H1 (cell line): Measurements from ENCODE around the gene OLA1. TPM values are rescaled to one million over a fixed set of nuclear protein-coding genes. Genes with fewer than 3 reads are reported as not detected.

Experiments used
- CTCF ChIA-PET: fragments of 300-600 bp; sonication (Branson Sonifier 250); formaldehyde crosslinking; loops from one replicate; lab custom pipeline; 2021; ENCODE audit not compliant: partially characterized antibody; lab: Charles Lee
- POLR2A ChIA-PET: fragments of 300-600 bp; sonication (Branson Sonifier 250); formaldehyde crosslinking; loops from one replicate; lab custom pipeline; 2021; ENCODE audit warnings: inconsistent platforms; ENCODE audit not compliant: partially characterized antibody; lab: Charles Lee
- DNase-seq, 2 experiments: peaks; one replicate each; pipeline versions ENCODE4 v3.0.0 to v3.0.0-alpha.2; 2010 to 2022; ENCODE audit warnings: low spot score in 2 of 2, low read depth in 1 of 2, mixed read lengths in 1 of 2
- FAIRE-seq: peaks from 2 replicates; lab custom pipeline; 2011; peaks lifted over from hg19 to GRCh38; lab: Jason Lieb, UNC
- H2AFZ ChIP-seq: 2 replicates; pipeline ENCODE4 v1.8.1; 2012; ENCODE audit warnings: low read length, inconsistent platforms
- H2AK5ac ChIP-seq: 2 replicates; pipeline ENCODE4 v1.6.1; 2013; ENCODE audit warnings: low read depth, low read length
- H2BK120ac ChIP-seq: replicated peaks from 2 replicates; pipeline ENCODE3; 2013; ENCODE audit warnings: low read depth, low read length, inconsistent platforms
- H2BK12ac ChIP-seq: 2 replicates; pipeline ENCODE4 v1.6.1; 2013; ENCODE audit warnings: low read depth, low read length
- H2BK15ac ChIP-seq: 2 replicates; pipeline ENCODE4 v1.6.1; 2013; ENCODE audit warnings: low read length
- H2BK20ac ChIP-seq: 2 replicates; pipeline ENCODE4 v1.6.1; 2013; ENCODE audit warnings: low read length
- H2BK5ac ChIP-seq: 2 replicates; pipeline ENCODE4 v1.6.1; 2013; ENCODE audit warnings: low read depth, low read length
- H3K14ac ChIP-seq: 2 replicates; pipeline ENCODE4 v1.6.1; 2013; ENCODE audit warnings: inconsistent platforms; ENCODE audit not compliant: insufficient read length
- H3K18ac ChIP-seq: 2 replicates; pipeline ENCODE4 v1.6.1; 2013; ENCODE audit warnings: low read length; ENCODE audit errors: extremely low read depth
- H3K23ac ChIP-seq: 2 replicates; pipeline ENCODE4 v1.6.1; 2013; ENCODE audit warnings: inconsistent platforms; ENCODE audit not compliant: insufficient read length
- H3K23me2 ChIP-seq: 2 replicates; pipeline ENCODE4 v1.6.1; 2013; ENCODE audit warnings: low read depth, low read length
- H3K27ac ChIP-seq: 2 replicates; pipeline ENCODE4 v1.6.1; 2011; ENCODE audit warnings: low read depth, low read length, inconsistent platforms
- H3K27me3 ChIP-seq, 4 experiments: replicated peaks in 1 of 4; 1 replicate in 1 of 4; 2 replicates in 3 of 4; pipeline versions ENCODE4 v1.6.1 to v1.8.1; 2011 to 2013; ENCODE audit warnings: low read length in 3 of 4, mild to moderate bottlenecking in 3 of 4, inconsistent platforms in 2 of 4, mixed read lengths in 2 of 4, moderate library complexity in 1 of 4; ENCODE audit not compliant: control insufficient read depth in 3 of 4, insufficient read depth in 3 of 4; ENCODE audit errors: extremely low read depth in 1 of 4
- H3K36me3 ChIP-seq, 4 experiments: 2 replicates each; pipeline versions ENCODE4 v1.6.1 to v1.8.1; 2011 to 2013; ENCODE audit warnings: mild to moderate bottlenecking in 4 of 4, low read length in 3 of 4, moderate library complexity in 2 of 4, control low read depth in 1 of 4, inconsistent platforms in 1 of 4; ENCODE audit not compliant: insufficient read depth in 4 of 4, control insufficient read depth in 2 of 4
- H3K4ac ChIP-seq: replicated peaks from 2 replicates; pipeline ENCODE3; 2013; ENCODE audit warnings: low read length, low read depth, mixed read lengths, inconsistent platforms; ENCODE audit not compliant: insufficient read length
- H3K4me1 ChIP-seq, 4 experiments: replicated peaks in 1 of 4; 1 replicate in 1 of 4; 2 replicates in 3 of 4; pipeline versions ENCODE4 v1.6.1 to v1.8.1; 2011 to 2013; ENCODE audit warnings: low read length in 3 of 4, inconsistent platforms in 2 of 4, mixed read lengths in 1 of 4; ENCODE audit not compliant: insufficient read depth in 4 of 4, control insufficient read depth in 3 of 4
- H3K4me2 ChIP-seq, 2 experiments: 2 replicates each; pipeline versions ENCODE4 v1.6.1 to v1.8.1; 2011 to 2013; ENCODE audit warnings: low read depth in 2 of 2, low read length in 2 of 2, control low read depth in 1 of 2, inconsistent platforms in 1 of 2, mild to moderate bottlenecking in 1 of 2; ENCODE audit not compliant: insufficient read depth in 1 of 2
- H3K4me3 ChIP-seq, 4 experiments: fragments of 200-600, 300-600 bp in 1 of 4; sonication (generic), shearing (Covaris generic), sonication (Bioruptor Twin) in 1 of 4; 2 replicates each; pipeline versions ENCODE4 v1.5.1 to v1.8.1; 2011 to 2016; ENCODE audit warnings: low read length in 4 of 4, low read depth in 3 of 4, control low read depth in 2 of 4, inconsistent platforms in 2 of 4, mild to moderate bottlenecking in 2 of 4, mixed read lengths in 1 of 4, moderate library complexity in 1 of 4; ENCODE audit not compliant: insufficient read depth in 2 of 4; ENCODE audit errors: extremely low read depth in 1 of 4
- H3K56ac ChIP-seq: replicated peaks from 2 replicates; pipeline ENCODE3; 2013; ENCODE audit warnings: low read depth, mild to moderate bottlenecking, mixed read lengths, low read length, inconsistent platforms; ENCODE audit not compliant: insufficient read length
- H3K79me1 ChIP-seq: 2 replicates; pipeline ENCODE4 v1.6.1; 2013; ENCODE audit warnings: low read depth, low read length, control low read depth
- H3K79me2 ChIP-seq, 2 experiments: 2 replicates each; pipeline versions ENCODE4 v1.6.1 to v1.8.1; 2012 to 2013; ENCODE audit warnings: low read length in 2 of 2, mild to moderate bottlenecking in 2 of 2, inconsistent platforms in 1 of 2; ENCODE audit not compliant: insufficient read depth in 2 of 2, control insufficient read depth in 1 of 2
- H3K9ac ChIP-seq, 4 experiments: replicated peaks in 1 of 4; 1 replicate in 1 of 4; 2 replicates in 3 of 4; pipeline versions ENCODE4 v1.6.1 to v1.8.1; 2011 to 2013; ENCODE audit warnings: low read depth in 3 of 4, low read length in 3 of 4, control low read depth in 2 of 4, mild to moderate bottlenecking in 2 of 4, moderate library complexity in 2 of 4, inconsistent platforms in 1 of 4; ENCODE audit errors: extremely low read depth in 1 of 4
- H3K9me3 ChIP-seq, 2 experiments: 2 replicates each; pipeline versions ENCODE4 v1.6.1 to v1.8.1; 2012 to 2013; ENCODE audit warnings: mild to moderate bottlenecking in 2 of 2, moderate library complexity in 2 of 2, control low read depth in 1 of 2, inconsistent platforms in 1 of 2, low read depth in 1 of 2, low read length in 1 of 2, mixed read lengths in 1 of 2; ENCODE audit not compliant: insufficient read depth in 2 of 2
- H4K20me1 ChIP-seq, 2 experiments: replicated peaks in 1 of 2; 2 replicates each; pipeline versions ENCODE3 to v1.8.1; 2011 to 2013; ENCODE audit warnings: inconsistent platforms in 2 of 2, low read length in 2 of 2, mild to moderate bottlenecking in 1 of 2; ENCODE audit not compliant: insufficient read depth in 2 of 2, control insufficient read depth in 1 of 2
- H4K5ac ChIP-seq: 2 replicates; pipeline ENCODE4 v1.6.1; 2013; ENCODE audit warnings: low read length, low read depth, mixed read lengths, inconsistent platforms; ENCODE audit not compliant: insufficient read length
- H4K8ac ChIP-seq: 2 replicates; pipeline ENCODE4 v1.8.0; 2013; ENCODE audit warnings: mild to moderate bottlenecking, moderate library complexity, low read length, inconsistent platforms; ENCODE audit not compliant: insufficient read depth; ENCODE audit errors: extremely low read depth
- H4K91ac ChIP-seq: replicated peaks from 2 replicates; pipeline ENCODE3; 2013; ENCODE audit warnings: low read length, mixed read lengths, inconsistent platforms; ENCODE audit not compliant: insufficient read length
- EZH2 ChIP-seq: fragments of 200-600 bp; sonication (generic); IDR thresholded peaks from 2 replicates; pipeline ENCODE4 v1.7.1; 2012; ENCODE audit warnings: low read depth, mild to moderate bottlenecking, moderate library complexity, low read length, inconsistent platforms; ENCODE audit not compliant: severe bottlenecking
- HDAC6 ChIP-seq: IDR thresholded peaks from one replicate; pipeline ENCODE4 v1.7.1; 2012; ENCODE audit warnings: low read depth, mild to moderate bottlenecking, inconsistent platforms, low read length, moderate library complexity
- POLR2A ChIP-seq, 2 experiments: IDR thresholded peaks; 1 replicate in 1 of 2; 2 replicates in 1 of 2; pipeline ENCODE4 v1.6.1; 2011; ENCODE audit warnings: low read depth in 2 of 2, low read length in 2 of 2, mild to moderate bottlenecking in 2 of 2; ENCODE audit errors: control extremely low read depth in 1 of 2
- WGBS, 2 experiments: shearing (Covaris generic) in 1 of 2; methylation state at CpG; one replicate each; pipeline versions ENCODE4 v1.1.6 to v1.1.7; 2013 to 2015; ENCODE audit warnings: low lambda C conversion rate in 2 of 2, mixed read lengths in 2 of 2, inconsistent platforms in 1 of 2, low coverage in 1 of 2, missing lambda C conversion rate in 1 of 2; ENCODE audit not compliant: insufficient replicate concordance in 2 of 2, insufficient coverage in 1 of 2, insufficient read length in 1 of 2; ENCODE audit errors: extremely low coverage in 1 of 2, missing lambda C conversion rate in 1 of 2; 5-methylcytosine and 5-hydroxymethylcytosine counted together
- polyA plus RNA-seq, 7 experiments: library from polyadenylated mRNA; depleted of rRNA in 3 of 7; stranded (reverse) in 5 of 7; unstranded in 2 of 7; fragments of >200 nt in 5 of 7; fragments of 200-250 nt in 2 of 7; gene quantifications; 1 replicate in 5 of 7; 2 replicates in 1 of 7; 4 replicates in 1 of 7; pipeline versions ENCODE4 v1.2.1 to v1.2.3, GENCODE V29; 2011 to 2013; ENCODE audit warnings: missing spikeins in 2 of 7, mixed read lengths in 2 of 7
- total RNA-seq: library from RNA; stranded (reverse); fragmentation: NEBNext Ultra II Directional; extraction: Animal tissue kit (Norgen Biotek cat#: 25700); gene quantifications from 2 replicates; pipeline ENCODE4 v1.2.1, GENCODE V29; 2021

The OLA1 gene
- total and polyA plus RNA-seq, 2 of the 8 experiments (the other 6 are each of a cell fraction or from before 2014, with no cell fraction given), result 39.3 to 158 TPM

DNA sequence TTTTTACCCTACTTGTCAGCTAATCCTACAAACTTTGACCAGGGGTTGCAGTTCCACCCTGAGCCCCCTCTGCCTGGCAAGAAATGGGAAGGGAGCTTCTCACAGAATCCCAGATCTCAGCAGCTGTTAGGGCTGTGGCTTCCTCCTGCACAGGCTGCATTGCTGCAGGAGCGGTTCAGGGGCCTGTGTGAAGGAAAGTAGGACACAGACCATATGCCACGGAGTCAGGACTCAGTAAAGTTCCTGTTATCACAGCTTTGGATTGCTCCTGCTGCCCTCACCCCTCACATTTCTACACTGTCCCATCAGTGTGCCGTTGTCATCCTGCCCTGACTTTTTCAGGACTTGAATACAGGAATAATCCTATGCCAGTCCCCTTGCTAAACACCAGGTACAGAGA is 220.4 kb downstream of the OLA1 start:
- Histone ChIP-seq H2BK20ac (no peak overlapping the region), H3K4me3 (no peak overlapping the region), H3K4ac (no peak overlapping the region), H3K14ac (no peak overlapping the region), H3K56ac (no peak overlapping the region), H3K4me2 (no peak overlapping the region), H4K5ac (no peak overlapping the region), H2BK5ac (no peak overlapping the region), H2AFZ (0 out of 2 replicates have a peak overlapping the region, but pooled peaks have one; percentile 50), H4K20me1 (no peaks in the 10 kb centered on the region), H3K79me1 (no peaks in the 10 kb centered on the region), H2BK12ac (no peak overlapping the region), H4K91ac (no peak overlapping the region), H3K18ac (no peak overlapping the region), H2AK5ac (no peak overlapping the region), H2BK15ac (no peak overlapping the region), H3K23me2 (peaks cover 3% of the 10 kb centered on the region; the same call in 1 of the 2 replicates), H3K36me3 (no peaks in the 10 kb centered on the region), H4K8ac (no peak overlapping the region), H3K23ac (no peak overlapping the region), H3K9ac (no peak overlapping the region), H3K9me3 (no peaks in the 10 kb centered on the region), H3K27ac (no peak overlapping the region), H3K4me1 (peaks cover 10 to 23% (median 17%) of the 10 kb centered on the region in 4 experiments), H3K79me2 (no peaks in the 10 kb centered on the region), H2BK120ac (no peak overlapping the region), H3K27me3 (no peaks in the 10 kb centered on the region; a peak in 1 of 7 replicates)
- CTCF ChIA-PET, result interaction anchor here (0.6 to 1.7 kb wide), 5 partner anchors 9 to 50 kb away, joined by 3 to 5 read pairs (median 4); no protein-coding TSS in a partner anchor
- FAIRE-seq, result no peak
- POLR2A ChIA-PET, result interaction anchor here (0.6 to 2.9 kb wide), 4 partner anchors 8 to 361 kb away, joined by 3 to 8 read pairs (median 4); no protein-coding TSS in a partner anchor
- DNase-seq, result no peak
- WGBS, 2 experiments, result 95% methylated on average over 3 of the region's 3 CpGs; no CpG with 5 or more reads in 1 of the 2 experiments
- no peak for TF ChIP-seq EZH2
- no peak for TF ChIP-seq POLR2A (IDR thresholded peaks at IDR 0.05; ENCODE audit: control extremely low read depth in 1 of 2, low read depth in 2 of 2, low read length in 2 of 2)
- no peak for TF ChIP-seq HDAC6
